HepG2 (cell line): Measurements from ENCODE around the gene TLDC2. TPM values are rescaled to one million over a fixed set of nuclear protein-coding genes. Genes with fewer than 3 reads are reported as not detected.

Experiments used
- CENPT ChIP-seq: sonication (generic); formaldehyde crosslinking; IDR thresholded peaks from 2 replicates; pipeline ENCODE4 v1.8.0; 2022; ENCODE audit warnings: low read depth, mild to moderate bottlenecking, moderate library complexity, missing genetic modification reagents
- MTA1 ChIP-seq: sonication (generic); formaldehyde crosslinking; IDR thresholded peaks from 2 replicates; pipeline ENCODE4 v1.4.0; 2020; ENCODE audit warnings: missing genetic modification reagents, mild to moderate bottlenecking, borderline replicate concordance
- MTF2 ChIP-seq: sonication (generic); formaldehyde crosslinking; IDR thresholded peaks from 2 replicates; pipeline ENCODE4 v1.5.0; 2020; ENCODE audit warnings: missing genetic modification reagents, borderline replicate concordance
- RCOR2 ChIP-seq: IDR thresholded peaks from 2 replicates; pipeline ENCODE4 v1.6.1; 2016; ENCODE audit warnings: missing biosample characterization, missing genetic modification reagents
- TEAD3 ChIP-seq: optimal IDR thresholded peaks from 2 replicates; pipeline ENCODE3; 2016; ENCODE audit warnings: borderline replicate concordance
- ZFP36L1 ChIP-seq: sonication (generic); formaldehyde crosslinking; IDR thresholded peaks from 2 replicates; pipeline ENCODE4 v1.8.0; 2022; ENCODE audit warnings: mild to moderate bottlenecking, missing genetic modification reagents, moderate library complexity
- ZNF20 ChIP-seq: sonication (generic); formaldehyde crosslinking; IDR thresholded peaks from 2 replicates; pipeline ENCODE4 v1.4.0; 2020; ENCODE audit warnings: mild to moderate bottlenecking, moderate library complexity, missing genetic modification reagents
- ZNF30 ChIP-seq: sonication (generic); formaldehyde crosslinking; IDR thresholded peaks from 2 replicates; pipeline ENCODE4 v1.5.0; 2020; ENCODE audit warnings: mild to moderate bottlenecking, missing genetic modification reagents
- ZNF33A ChIP-seq: sonication (generic); formaldehyde crosslinking; IDR thresholded peaks from 2 replicates; pipeline ENCODE4 v1.5.1; 2020; ENCODE audit warnings: missing genetic modification reagents, mild to moderate bottlenecking, moderate library complexity, borderline replicate concordance
- ZNF383 ChIP-seq: sonication (generic); formaldehyde crosslinking; IDR thresholded peaks from 2 replicates; pipeline ENCODE4 v1.4.0; 2020; ENCODE audit warnings: missing genetic modification reagents, mild to moderate bottlenecking, borderline replicate concordance
- ZNF557 ChIP-seq: sonication (generic); formaldehyde crosslinking; IDR thresholded peaks from 2 replicates; pipeline ENCODE4 v1.4.0; 2020; ENCODE audit warnings: missing genetic modification reagents
- ZNF569 ChIP-seq: sonication (generic); formaldehyde crosslinking; IDR thresholded peaks from 2 replicates; pipeline ENCODE4 v1.5.0; 2020; ENCODE audit warnings: mild to moderate bottlenecking, missing genetic modification reagents, moderate library complexity, borderline replicate concordance
- ZNF687 ChIP-seq: sonication (generic); formaldehyde crosslinking; IDR thresholded peaks from 2 replicates; pipeline ENCODE4 v1.5.1; 2020; ENCODE audit warnings: mild to moderate bottlenecking, missing genetic modification reagents, moderate library complexity
- ZNF790 ChIP-seq: sonication (generic); formaldehyde crosslinking; IDR thresholded peaks from 2 replicates; pipeline ENCODE4 v1.8.0; 2022; ENCODE audit warnings: missing genetic modification reagents, mild to moderate bottlenecking, borderline replicate concordance
- ZNF83 ChIP-seq: sonication (generic); formaldehyde crosslinking; IDR thresholded peaks from 2 replicates; pipeline ENCODE4 v1.4.0; 2020; ENCODE audit warnings: missing genetic modification reagents, mild to moderate bottlenecking, borderline replicate concordance
- ZNF850 ChIP-seq: sonication (generic); formaldehyde crosslinking; conservative IDR thresholded peaks from 2 replicates; pipeline ENCODE4 v1.9.0; 2021; ENCODE audit warnings: mild to moderate bottlenecking, missing genetic modification reagents
- polyA plus RNA-seq, 8 experiments: library from polyadenylated mRNA; depleted of rRNA in 3 of 8; stranded (reverse) in 7 of 8; unstranded in 1 of 8; fragments of >200 nt; fragmentation: Illumina TruSeq in 4 of 8; extraction: Trizol in 4 of 8; gene quantifications; 2 replicates each; pipeline versions ENCODE4 v1.2.1 to v1.2.3, GENCODE V29; 2011 to 2016; ENCODE audit warnings: low read depth in 4 of 8, missing spikeins in 1 of 8, mixed read lengths in 1 of 8; ENCODE audit not compliant: insufficient read depth in 1 of 8
- total RNA-seq, 5 experiments: library from RNA; depleted of rRNA; stranded (reverse); fragments of >200 nt; fragmentation: Illumina TruSeq; extraction: Trizol; gene quantifications; 2 replicates each; pipeline ENCODE4 v1.2.3, GENCODE V29; 2016; ENCODE audit warnings: low read depth in 1 of 5
- TF ChIP-seq, protein P1 (sequence below): sonication (generic); formaldehyde crosslinking; IDR thresholded peaks from 2 replicates; pipeline ENCODE4 v1.9.0; 2022; ENCODE audit warnings: low read depth, missing genetic modification reagents
- TF ChIP-seq, protein P2 (sequence below): sonication (generic); formaldehyde crosslinking; IDR thresholded peaks from 2 replicates; pipeline ENCODE4 v1.5.0; 2020; ENCODE audit warnings: mild to moderate bottlenecking, missing genetic modification reagents
- TF ChIP-seq, protein P3 (sequence below): sonication (generic); formaldehyde crosslinking; IDR thresholded peaks from 2 replicates; pipeline ENCODE4 v1.4.0; 2020; ENCODE audit warnings: missing genetic modification reagents
- TF ChIP-seq, protein P4 (sequence below): sonication (generic); formaldehyde crosslinking; IDR thresholded peaks from 2 replicates; pipeline ENCODE4 v1.5.0; 2020; ENCODE audit warnings: missing genetic modification reagents

TLDC2 gene
- total and polyA plus RNA-seq, 2 of the 13 experiments (the other 11 are each of a cell fraction or from before 2014, with no cell fraction given) = 1.5 to 1.6 TPM

DNA sequence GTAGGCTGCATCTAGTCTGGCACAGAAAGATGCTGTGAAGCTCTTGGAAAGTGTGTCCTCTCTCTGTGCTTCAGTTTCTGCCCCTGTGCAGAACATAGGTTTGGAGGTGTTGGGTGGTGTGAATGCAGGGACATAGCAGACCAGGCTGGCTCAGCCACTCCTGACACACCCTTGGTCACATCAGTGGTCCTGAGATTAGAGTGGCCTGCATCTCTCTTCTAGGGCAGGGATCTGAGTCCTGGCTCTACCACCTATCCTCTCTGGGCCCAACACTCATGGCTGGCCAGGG, 10.1 kb upstream of the TLDC2 start (continued):
- TF ChIP-seq ZNF687 (peak; percentile 28; the same call in 1 of the 2 replicates), ZNF850 (CRISPR knock-in tag) (no peak), ZNF557 (CRISPR knock-in tag) (no peak), ZNF20 (no peak), MTA1 (0 out of 2 replicates have a peak, but pooled peaks have one; percentile 2), ZNF569 (CRISPR knock-in tag) (no peak), ZNF383 (no peak), MTF2 (CRISPR knock-in tag) (no peak), ZFP36L1 (CRISPR knock-in tag) (no peak), CENPT (CRISPR knock-in tag) (no peak), ZNF83 (no peak), ZNF30 (CRISPR knock-in tag) (no peak), ZNF33A (CRISPR knock-in tag) (no peak), ZNF790 (no peak), RCOR2 (CRISPR knock-in tag) (no peak), TEAD3 (peak; percentile 21)
- TF ChIP-seq, protein P1, sequence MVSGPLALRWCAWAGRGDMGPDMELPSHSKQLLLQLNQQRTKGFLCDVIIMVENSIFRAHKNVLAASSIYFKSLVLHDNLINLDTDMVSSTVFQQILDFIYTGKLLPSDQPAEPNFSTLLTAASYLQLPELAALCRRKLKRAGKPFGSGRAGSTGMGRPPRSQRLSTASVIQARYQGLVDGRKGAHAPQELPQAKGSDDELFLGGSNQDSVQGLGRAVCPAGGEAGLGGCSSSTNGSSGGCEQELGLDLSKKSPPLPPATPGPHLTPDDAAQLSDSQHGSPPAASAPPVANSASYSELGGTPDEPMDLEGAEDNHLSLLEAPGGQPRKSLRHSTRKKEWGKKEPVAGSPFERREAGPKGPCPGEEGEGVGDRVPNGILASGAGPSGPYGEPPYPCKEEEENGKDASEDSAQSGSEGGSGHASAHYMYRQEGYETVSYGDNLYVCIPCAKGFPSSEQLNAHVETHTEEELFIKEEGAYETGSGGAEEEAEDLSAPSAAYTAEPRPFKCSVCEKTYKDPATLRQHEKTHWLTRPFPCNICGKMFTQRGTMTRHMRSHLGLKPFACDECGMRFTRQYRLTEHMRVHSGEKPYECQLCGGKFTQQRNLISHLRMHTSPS = no peak
- TF ChIP-seq, protein P2, sequence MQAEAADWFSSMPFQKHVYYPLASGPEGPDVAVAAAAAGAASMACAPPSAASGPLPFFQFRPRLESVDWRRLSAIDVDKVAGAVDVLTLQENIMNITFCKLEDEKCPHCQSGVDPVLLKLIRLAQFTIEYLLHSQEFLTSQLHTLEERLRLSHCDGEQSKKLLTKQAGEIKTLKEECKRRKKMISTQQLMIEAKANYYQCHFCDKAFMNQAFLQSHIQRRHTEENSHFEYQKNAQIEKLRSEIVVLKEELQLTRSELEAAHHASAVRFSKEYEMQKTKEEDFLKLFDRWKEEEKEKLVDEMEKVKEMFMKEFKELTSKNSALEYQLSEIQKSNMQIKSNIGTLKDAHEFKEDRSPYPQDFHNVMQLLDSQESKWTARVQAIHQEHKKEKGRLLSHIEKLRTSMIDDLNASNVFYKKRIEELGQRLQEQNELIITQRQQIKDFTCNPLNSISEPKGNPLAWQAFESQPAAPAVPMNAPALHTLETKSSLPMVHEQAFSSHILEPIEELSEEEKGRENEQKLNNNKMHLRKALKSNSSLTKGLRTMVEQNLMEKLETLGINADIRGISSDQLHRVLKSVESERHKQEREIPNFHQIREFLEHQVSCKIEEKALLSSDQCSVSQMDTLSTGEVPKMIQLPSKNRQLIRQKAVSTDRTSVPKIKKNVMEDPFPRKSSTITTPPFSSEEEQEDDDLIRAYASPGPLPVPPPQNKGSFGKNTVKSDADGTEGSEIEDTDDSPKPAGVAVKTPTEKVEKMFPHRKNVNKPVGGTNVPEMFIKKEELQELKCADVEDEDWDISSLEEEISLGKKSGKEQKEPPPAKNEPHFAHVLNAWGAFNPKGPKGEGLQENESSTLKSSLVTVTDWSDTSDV (CRISPR knock-in tag) = 0 out of 2 replicates have a peak, but pooled peaks have one; percentile 22
- TF ChIP-seq, protein P3, sequence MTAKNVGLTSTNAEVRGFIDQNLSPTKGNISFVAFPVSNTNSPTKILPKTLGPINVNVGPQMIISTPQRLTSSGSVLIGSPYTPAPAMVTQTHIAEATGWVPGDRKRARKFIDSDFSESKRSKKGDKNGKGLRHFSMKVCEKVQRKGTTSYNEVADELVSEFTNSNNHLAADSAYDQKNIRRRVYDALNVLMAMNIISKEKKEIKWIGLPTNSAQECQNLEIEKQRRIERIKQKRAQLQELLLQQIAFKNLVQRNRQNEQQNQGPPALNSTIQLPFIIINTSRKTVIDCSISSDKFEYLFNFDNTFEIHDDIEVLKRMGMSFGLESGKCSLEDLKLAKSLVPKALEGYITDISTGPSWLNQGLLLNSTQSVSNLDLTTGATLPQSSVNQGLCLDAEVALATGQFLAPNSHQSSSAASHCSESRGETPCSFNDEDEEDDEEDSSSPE = no peak
- TF ChIP-seq, protein P4, sequence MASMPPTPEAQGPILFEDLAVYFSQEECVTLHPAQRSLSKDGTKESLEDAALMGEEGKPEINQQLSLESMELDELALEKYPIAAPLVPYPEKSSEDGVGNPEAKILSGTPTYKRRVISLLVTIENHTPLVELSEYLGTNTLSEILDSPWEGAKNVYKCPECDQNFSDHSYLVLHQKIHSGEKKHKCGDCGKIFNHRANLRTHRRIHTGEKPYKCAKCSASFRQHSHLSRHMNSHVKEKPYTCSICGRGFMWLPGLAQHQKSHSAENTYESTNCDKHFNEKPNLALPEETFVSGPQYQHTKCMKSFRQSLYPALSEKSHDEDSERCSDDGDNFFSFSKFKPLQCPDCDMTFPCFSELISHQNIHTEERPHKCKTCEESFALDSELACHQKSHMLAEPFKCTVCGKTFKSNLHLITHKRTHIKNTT = no peak
